ENCODE measurements around the gene SREBF2. TPM values are rescaled to one million over a fixed set of nuclear protein-coding genes. Genes with fewer than 3 reads are reported as not detected.

The SREBF2 gene
- total and polyA plus RNA-seq, 2 of the 8 experiments (the other 6 are each of a cell fraction or from before 2014, with no cell fraction given) = 125 to 144 TPM

- TF ChIP-seq SIX5 (IDR thresholded peaks at IDR 0.05; ENCODE audit: low read depth, low read length) = no peak
- TF ChIP-seq JUN (IDR thresholded peaks at IDR 0.05; ENCODE audit: low read depth, low read length) = peak; percentile 75; the same call in 1 of the 2 replicates
- TF ChIP-seq CBX5 (IDR thresholded peaks at IDR 0.05; ENCODE audit: low read depth, low read length) = no peak
- TF ChIP-seq, protein P1, sequence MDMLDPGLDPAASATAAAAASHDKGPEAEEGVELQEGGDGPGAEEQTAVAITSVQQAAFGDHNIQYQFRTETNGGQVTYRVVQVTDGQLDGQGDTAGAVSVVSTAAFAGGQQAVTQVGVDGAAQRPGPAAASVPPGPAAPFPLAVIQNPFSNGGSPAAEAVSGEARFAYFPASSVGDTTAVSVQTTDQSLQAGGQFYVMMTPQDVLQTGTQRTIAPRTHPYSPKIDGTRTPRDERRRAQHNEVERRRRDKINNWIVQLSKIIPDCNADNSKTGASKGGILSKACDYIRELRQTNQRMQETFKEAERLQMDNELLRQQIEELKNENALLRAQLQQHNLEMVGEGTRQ (IDR thresholded peaks at IDR 0.05; ENCODE audit: low read length) = no peak
- peak; percentile 87; the same call in 1 of the 2 replicates for TF ChIP-seq SP4 (IDR thresholded peaks at IDR 0.05; ENCODE audit: low read length)
- no peak for TF ChIP-seq GTF2F1 (IDR thresholded peaks at IDR 0.05; ENCODE audit: borderline replicate concordance, low read depth, low read length)
- no peak for TF ChIP-seq BRCA1 (IDR thresholded peaks at IDR 0.05; ENCODE audit: low read depth, low read length)
- no peak for TF ChIP-seq CTCF (IDR thresholded peaks at IDR 0.05; ENCODE audit: control extremely low read depth in 1 of 3, insufficient read depth in 1 of 3, low read depth in 1 of 3, low read length in 3 of 3)
- TF ChIP-seq FOSL1 (IDR thresholded peaks at IDR 0.05; ENCODE audit: insufficient read depth, low read depth, low read length) = no peak
- TF ChIP-seq, protein P2, sequence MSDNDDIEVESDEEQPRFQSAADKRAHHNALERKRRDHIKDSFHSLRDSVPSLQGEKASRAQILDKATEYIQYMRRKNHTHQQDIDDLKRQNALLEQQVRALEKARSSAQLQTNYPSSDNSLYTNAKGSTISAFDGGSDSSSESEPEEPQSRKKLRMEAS (IDR thresholded peaks at IDR 0.05) = peak; percentile 69
- peak; percentile 1 for TF ChIP-seq NANOG (IDR thresholded peaks at IDR 0.05; ENCODE audit: insufficient read depth, low read depth, low read length, poor library complexity, severe bottlenecking)
- TF ChIP-seq TEAD4 (IDR thresholded peaks at IDR 0.05; ENCODE audit: low read depth, low read length) = no peak
- TF ChIP-seq TAF7 (optimal IDR thresholded peaks at IDR 0.05; ENCODE audit: borderline replicate concordance, low read depth, low read length) = peak; percentile 48
- TF ChIP-seq CEBPB (IDR thresholded peaks at IDR 0.05; ENCODE audit: low read depth, low read length) = peak; percentile 76
- no peak for TF ChIP-seq POU5F1 (IDR thresholded peaks at IDR 0.05; ENCODE audit: low read depth, low read length)
- peak; percentile 59; the same call in 1 of the 2 replicates for TF ChIP-seq KDM5A (IDR thresholded peaks at IDR 0.05; ENCODE audit: low read length)
- TF ChIP-seq SAP30 (IDR thresholded peaks at IDR 0.05; ENCODE audit: insufficient read depth, insufficient replicate concordance, low read length) = no peak
- peak in 1 of 2 experiments; percentile 83; a peak in 1 of 3 replicates for TF ChIP-seq EP300 (IDR thresholded peaks at IDR 0.05; ENCODE audit: borderline replicate concordance in 1 of 2, low read depth in 2 of 2, low read length in 2 of 2)
- TF ChIP-seq NRF1 (IDR thresholded peaks at IDR 0.05; ENCODE audit: low read depth, low read length) = no peak
- TF ChIP-seq YY1 (IDR thresholded peaks at IDR 0.05; ENCODE audit: low read depth, low read length) = peak; percentile 92
These were observed at the start of gene SREBF2 (continued) for GRCh38 chr22:41832553-41833368.

Measured in H1 (cell line).